Measurements from ENCODE around the gene EPM2AIP1.
"Not testable (repeated sequence)": the region's sequence is repeated elsewhere in the genome, so short reads cannot be mapped to it uniquely, and the experiment has no call there.

The EPM2AIP1 gene
- total RNA-seq = 133 reads per million, percentile 87 among the genes with 10 or more reads in this experiment

DNA sequence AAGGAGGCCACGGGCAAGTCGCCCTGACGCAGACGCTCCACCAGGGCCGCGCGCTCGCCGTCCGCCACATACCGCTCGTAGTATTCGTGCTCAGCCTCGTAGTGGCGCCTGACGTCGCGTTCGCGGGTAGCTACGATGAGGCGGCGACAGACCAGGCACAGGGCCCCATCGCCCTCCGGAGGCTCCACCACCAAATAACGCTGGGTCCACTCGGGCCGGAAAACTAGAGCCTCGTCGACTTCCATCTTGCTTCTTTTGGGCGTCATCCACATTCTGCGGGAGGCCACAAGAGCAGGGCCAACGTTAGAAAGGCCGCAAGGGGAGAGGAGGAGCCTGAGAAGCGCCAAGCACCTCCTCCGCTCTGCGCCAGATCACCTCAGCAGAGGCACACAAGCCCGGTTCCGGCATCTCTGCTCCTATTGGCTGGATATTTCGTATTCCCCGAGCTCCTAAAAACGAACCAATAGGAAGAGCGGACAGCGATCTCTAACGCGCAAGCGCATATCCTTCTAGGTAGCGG is at the start of gene EPM2AIP1:
TSS of gene EPM2AIP1 (minus strand) at position 326 of the 520 bp plus-strand sequence. CDS start at position 272, 54 bp downstream.
- DNase-seq = peak; percentile 98

DNA sequence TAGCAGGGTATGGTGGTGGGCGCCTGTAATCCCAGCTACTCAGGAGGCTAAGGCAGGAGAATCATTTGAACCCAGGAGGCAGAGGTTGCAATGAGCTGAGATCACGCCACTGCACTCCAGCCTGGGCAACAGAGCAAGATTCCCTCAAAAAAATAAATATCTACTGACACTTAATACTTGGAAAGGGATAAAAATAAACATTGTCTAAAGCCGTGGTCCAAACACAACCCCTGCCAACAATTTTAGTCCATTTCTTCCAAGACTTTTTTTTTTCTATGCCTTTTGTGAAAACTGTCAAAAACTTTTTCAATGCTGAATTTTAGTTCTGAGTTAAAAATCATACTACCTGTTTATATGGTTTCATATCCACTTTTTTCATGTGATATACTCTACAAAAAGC is 49.8 kb upstream of the EPM2AIP1 start:
- DNase-seq = not testable (repeated sequence)

DNA sequence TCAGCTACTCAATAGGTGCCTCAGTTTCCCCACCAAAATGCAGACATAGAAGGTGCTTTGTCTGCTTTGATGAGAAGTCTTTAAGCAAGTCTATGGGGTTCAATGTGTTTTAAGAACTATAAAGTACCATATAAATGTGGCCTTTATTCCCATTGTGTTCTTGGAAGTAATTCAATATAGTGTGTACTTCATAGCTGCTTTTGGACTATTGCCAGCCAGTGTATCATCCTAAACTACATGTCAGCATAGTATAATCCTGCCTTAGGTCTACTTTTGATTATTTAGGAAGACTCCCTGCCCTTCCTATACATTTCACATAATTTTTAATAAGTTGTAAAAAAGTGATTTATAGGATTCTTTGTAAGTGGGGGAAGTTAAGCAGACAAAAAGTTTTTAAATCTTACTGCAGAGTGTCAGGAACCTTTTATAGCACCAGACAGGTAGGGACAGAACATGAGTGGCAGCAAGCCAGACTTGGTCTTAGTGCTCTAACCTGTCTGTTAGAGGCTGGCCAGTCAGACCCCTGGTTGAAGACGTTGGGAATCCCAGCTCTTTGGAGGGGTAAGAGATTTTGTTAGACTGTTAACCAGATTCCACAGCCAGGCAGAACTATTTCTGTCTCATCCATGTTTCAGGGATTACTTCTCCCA is 48.7 kb upstream of the EPM2AIP1 start:
- no peak for DNase-seq

DNA sequence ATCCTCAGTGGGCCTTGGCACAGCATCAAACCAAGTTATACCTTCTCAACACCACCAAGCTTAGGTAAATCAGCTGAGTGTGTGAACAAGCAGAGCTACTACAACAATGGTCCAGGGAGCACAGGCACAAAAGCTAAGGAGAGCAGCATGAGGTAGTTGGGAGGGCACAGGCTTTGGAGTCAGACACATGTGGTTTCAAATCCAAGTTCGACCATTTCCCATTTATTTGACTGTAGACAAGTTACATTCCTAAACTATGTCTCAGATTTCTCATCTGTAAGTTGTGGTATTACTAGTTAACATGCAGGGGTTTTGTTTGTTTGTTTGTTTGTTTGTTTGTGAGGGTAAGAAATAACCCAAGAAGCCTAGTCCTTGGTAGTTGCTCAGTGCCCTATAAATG is 47.3 kb upstream of the EPM2AIP1 start:
- no peak for DNase-seq

DNA sequence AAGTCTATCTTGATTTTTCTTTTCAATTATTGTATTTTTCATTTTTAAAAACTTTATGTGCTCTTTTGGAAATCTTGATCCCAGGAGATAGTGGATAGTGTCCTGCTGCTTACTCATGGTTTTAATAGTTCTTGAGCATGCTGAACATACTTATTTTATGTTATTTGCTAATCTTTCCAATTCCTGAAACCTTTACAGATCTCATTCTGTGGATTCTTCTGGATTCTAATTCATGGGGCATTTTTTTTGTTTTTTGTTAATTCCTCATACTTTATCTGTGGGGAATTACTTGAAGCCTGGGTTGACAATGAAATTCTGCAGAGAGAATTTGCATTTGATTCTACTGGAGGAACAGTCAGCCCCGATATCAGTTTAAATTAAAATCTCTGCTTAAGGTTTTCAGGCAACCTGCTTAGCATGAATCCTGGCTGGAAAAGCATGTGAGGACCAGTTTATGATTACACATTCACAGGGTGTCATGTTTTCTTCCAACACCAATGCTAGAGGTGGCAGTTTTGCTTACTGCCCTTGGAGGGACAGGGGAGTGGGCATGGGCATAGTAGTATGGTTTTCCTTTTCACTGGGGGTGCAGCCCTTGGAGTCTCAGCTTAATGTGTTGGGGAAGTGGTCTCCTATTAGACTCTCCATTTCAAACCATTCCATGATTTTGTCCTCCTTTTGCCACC is 46.4 kb upstream of the EPM2AIP1 start:
- no peak for DNase-seq

DNA sequence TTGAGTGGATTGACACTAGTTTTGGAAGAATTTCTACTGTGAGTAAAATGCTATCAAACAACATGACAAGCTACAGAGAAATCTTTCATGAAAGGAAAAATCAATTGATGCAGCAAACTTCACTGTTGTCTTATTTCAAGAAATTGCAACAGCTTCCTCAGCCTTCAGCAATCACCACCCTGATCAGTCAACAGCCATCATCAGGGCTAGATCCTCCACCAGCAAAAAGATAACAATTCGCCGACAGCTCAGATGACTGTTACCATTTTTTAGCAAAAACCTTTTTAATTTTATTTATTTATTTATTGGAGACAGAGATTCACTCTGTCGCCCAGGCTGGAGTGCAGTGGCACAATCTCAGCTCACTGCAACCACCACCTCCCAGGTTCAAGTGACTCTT is 44.4 kb upstream of the EPM2AIP1 start:
- DNase-seq = no peak

DNA sequence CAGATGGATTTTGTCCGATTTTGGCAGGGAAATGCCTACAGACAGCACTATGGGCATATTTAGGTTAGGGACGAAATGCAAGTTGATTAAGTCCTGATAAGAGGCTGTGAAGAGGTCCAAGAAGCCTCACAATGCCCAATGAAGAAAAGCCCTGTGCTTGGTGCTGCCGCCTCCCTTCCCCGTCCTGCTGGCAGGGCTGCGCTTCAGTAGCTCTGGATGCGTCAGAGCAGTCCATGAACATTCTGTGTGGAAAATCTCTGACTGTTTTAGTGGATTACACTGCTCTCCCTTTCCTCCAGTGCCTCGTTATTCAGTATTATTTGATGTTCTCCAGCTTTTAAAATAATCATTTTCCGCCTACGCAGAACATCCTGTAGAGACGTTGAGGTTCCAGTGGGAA is 40.0 kb upstream of the EPM2AIP1 start:
- no peak for DNase-seq

DNA sequence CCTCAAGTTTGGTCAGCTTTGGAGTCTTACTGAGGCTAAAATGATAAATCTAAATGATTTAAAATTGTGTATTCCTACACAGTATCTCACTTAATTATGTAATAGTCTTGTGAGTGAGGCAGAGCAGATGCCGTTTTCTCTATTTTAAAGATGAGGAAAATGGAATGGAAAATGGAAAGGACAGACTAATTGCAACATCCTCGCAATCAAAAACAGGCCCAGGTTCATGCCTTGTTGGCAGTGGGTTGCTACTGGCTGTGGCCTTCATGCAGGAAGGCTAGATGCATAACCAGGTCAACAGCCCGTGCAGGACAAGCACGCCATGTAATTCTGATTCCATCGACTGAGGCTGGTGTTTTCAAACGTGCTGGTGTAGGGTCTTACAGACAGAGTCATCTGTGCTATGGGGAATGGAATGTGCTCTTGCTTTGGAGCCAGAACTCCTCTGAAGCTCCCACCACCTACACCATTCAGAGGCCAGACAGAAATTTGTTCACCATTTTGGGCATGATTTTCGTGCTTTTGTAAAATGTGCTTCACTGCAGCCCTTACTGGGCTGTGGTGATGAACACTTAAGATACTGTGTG is 38.3 kb upstream of the EPM2AIP1 start:
- no peak for DNase-seq

DNA sequence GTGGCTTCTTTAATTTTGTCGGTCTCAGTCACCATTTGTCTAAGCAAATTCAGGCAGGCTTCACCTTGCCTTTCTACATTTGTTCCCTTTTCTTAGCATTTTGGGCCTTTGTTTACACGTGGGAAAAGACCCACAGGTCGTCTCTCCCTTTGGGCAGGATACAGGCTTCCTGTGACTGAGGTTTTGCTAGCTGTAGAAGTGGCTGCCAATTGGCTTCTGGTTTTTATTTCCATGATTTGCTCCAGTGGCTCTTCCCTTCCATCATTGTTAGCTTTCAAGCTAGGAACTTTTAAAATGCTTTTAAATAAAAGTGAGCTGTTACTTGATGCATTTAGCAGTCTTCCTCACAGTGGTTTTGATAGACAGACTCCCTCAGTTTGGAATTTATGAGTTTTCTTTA is 37.7 kb upstream of the EPM2AIP1 start:
- no peak for DNase-seq

DNA sequence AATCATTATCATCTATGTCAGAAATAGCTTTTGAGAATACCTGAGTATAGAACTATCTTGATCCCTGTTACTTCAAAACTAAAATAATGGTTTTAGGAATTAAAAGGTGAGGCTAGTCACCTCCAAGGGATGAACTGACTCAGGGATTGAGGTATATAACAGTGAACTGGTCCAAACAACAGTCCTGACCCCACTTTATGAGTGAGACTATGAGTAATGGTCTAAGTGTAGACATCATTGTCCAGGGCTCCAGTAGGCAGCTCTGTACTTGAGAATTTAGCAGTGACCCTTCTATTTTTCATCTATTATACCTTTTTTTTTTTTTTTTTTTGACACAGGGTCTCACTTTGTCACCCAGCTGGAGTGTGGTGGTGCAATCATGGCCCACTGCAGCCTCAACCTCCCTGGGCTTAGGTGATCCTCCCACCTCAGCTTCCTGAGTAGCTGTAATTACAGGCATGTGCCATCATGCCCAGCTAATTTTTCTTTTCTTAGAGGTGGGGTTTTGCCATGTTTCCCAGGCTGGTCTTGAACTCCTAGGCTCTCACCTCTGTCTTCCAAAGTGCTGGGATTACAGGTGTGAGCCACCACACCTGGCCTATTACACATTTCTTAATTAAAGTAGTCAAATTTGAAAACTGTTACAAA is 36.7 kb upstream of the EPM2AIP1 start:
- DNase-seq = no peak

DNA sequence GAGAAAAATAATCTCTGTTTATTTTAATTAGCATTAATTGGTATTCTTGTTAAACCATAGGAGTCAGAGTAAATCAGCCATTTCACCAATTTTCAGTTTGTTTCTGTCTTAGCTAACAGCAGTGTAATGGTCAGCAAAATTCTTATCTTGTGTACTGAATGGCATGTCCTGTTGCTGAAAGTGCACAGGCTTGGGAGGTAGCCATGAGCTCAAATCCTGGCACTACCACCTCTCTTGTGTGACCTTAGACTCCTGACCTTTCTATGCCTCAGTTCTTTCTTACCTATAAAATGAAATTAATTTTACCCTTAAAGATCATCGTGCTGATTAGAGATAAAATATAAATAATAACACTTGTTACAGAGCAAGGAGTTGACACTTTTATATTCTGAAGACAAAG is 36.2 kb upstream of the EPM2AIP1 start:
- DNase-seq = no peak

DNA sequence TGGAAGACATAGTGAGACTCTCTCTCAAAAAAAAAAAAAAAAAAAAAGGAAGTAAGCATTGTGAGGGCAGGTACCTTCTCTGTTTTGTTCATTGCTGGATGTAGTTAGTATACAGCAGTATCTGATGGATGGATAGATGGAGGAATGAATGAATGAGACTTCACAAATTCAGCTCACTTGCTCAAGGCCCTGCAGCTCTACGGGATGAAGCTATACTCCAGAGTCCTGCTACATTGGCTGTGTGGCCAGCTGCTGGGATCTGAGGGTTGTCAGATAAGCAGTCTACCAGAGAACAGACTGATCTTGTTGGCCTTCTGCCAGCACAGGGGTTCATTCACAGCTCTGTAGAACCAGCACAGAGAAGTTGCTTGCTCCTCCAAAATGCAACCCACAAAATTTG is 35.4 kb upstream of the EPM2AIP1 start:
- DNase-seq = no peak

DNA sequence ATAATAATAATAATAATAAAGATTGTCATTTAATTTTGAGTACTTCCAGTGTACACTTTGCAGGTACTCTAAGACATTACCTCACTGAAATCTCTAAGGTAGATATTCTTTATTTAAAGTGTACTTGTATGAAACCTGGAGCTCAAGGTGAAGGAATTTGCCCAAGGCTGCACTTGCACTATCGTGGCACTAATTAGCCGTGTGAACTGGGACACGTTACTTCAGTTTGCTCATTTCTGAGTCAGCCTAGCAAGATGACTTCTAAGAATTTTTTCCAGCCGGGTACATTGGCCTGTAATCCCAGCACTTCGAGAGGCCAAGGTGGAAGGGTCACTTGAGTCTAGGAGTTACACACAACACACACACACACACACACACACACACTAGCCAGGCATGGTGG is 33.9 kb upstream of the EPM2AIP1 start:
- DNase-seq = no peak

DNA sequence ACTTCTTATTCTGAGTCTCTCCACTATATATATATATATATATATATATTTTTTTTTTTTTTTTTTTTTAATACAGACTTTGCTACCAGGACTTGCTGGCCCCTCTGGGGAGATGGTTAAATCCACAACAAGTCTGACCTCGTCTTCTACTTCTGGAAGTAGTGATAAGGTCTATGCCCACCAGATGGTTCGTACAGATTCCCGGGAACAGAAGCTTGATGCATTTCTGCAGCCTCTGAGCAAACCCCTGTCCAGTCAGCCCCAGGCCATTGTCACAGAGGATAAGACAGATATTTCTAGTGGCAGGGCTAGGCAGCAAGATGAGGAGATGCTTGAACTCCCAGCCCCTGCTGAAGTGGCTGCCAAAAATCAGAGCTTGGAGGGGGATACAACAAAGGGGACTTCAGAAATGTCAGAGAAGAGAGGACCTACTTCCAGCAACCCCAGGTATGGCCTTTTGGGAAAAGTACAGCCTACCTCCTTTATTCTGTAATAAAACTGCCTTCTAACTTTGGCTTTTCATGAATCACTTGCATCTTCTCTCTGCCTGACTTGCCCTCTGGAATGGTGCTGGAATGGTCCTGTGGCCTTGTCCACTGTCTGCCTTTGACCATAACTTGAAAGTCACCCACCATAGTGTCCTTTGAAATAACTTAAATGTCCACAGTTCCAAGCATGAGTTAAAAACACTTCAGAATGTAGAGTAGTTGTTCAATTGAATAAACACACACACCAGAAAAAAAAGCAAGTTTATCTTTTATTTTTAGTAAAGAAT is 32.8 kb upstream of the EPM2AIP1 start:
- DNase-seq = no peak

DNA sequence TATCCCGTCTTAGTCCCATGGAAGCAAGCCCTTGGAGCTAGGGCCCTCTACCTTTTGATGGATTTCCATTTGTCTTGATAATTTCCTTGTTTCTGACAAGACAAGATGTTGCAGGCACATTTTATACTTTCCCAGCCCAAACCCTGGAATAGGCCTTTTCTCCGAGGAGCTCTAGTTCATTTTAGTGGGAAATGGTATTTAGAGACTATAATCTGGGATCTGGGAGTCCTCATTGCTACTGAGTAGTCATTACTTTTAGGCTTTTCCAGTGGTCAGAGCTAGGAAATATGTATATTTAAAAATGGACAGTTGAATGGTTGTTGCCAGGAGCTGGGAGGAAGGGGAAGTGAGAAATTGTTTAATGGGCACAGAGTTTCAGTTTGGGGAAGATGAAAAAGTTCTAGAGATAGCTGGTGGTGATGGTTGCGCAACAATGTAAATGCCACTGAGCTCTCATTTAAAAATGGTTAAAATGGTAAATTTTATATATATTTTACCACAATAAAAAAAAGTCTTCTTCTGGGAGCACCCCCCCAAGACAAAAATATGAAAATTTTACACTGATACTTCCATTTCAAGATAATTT is 32.0 kb upstream of the EPM2AIP1 start:
- no peak for DNase-seq

DNA sequence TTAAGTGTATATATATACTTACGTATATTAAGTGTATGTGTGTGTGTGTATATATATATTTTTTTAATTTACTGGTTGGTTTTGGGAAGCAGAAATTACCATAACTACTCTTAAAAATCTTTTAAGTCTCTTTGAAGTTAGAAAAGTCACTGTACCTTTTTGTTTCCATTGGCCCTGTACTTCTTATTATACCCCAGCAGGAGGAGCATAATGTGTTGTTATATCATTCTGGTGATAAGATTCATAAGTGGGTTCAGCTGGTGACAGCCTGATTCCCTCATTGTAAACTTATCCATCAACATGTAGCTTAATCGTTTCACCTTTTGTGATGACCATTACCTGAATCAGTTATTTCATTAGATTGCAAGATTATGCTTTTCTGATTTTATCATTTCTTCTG is 31.2 kb upstream of the EPM2AIP1 start:
- DNase-seq = no peak

DNA sequence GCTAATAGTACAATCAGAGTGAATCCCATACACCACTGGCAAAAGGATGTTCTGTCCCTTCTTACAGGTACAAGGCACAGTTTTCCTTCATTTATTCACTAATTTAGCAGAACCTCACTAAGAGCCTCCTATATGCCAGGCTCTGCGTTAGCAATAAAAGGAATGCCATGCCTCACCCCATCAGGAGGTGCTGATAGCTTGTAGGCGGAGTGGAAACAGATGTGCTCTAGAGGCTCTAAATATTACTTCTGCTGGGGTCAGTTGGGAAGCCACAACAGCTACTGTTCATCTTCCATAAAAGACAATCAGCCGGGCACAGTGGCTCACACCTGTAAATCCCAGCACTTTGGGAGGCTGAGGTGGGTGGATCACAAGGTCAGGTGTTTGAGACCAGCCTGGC is 24.8 kb upstream of the EPM2AIP1 start:
- DNase-seq = no peak

DNA sequence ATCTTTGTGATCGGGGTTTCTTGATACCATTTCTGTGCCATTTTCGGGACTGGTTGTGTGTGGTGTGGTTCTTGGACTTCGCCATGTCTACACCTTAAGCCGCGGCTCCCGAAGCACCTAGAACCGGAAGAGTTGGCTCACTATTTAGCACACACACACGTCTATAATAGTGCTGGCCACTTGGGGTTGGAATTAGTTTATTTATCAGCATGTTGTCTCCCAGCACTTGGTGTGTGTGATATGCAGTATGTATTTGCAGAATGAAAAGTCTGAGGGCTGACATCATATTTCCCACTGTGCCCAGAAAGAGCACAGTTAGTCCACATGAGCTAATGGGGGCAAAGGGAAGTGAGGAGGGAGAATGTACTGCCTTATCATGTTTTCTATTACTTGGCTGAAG is 24.0 kb upstream of the EPM2AIP1 start:
- DNase-seq = no peak

DNA sequence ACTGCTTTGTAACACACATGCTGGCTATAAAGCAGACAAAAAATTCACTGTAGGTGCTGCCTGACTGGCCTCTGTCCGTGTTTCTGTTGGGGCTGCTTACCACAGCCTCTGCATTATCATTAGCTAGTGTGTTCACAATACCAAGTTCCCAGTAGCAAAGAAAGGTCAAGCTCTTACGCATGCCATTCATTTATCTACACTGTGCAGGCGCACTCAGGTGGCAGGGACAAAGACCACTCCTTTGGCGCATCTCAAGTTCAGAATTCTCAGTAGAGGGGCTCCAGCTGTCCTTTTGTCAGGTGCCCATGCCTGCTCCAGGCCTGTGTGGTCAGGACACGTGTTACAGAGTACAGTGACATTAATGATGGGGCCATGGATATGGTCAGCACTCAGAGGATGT is 22.7 kb upstream of the EPM2AIP1 start:
- DNase-seq = no peak

DNA sequence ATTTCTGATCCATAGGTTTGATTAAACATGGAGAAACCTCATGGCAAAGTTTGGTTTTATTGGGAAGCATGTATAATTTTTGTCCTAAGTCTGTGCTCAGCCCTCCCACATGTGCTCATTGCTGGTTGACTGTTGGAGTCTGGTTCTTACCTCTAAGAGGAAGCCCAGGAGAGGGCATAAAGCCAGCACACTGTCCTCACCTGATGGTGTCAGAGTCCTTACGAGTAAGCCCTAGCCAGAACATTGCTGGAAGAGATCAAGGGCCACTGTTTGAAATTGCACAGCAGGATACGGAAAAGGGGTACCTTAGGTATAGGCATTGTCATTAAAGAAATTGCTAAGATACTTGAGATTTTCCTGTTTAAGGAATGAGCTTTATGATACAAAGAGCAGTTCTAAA is 21.7 kb upstream of the EPM2AIP1 start:
- no peak for DNase-seq

DNA sequence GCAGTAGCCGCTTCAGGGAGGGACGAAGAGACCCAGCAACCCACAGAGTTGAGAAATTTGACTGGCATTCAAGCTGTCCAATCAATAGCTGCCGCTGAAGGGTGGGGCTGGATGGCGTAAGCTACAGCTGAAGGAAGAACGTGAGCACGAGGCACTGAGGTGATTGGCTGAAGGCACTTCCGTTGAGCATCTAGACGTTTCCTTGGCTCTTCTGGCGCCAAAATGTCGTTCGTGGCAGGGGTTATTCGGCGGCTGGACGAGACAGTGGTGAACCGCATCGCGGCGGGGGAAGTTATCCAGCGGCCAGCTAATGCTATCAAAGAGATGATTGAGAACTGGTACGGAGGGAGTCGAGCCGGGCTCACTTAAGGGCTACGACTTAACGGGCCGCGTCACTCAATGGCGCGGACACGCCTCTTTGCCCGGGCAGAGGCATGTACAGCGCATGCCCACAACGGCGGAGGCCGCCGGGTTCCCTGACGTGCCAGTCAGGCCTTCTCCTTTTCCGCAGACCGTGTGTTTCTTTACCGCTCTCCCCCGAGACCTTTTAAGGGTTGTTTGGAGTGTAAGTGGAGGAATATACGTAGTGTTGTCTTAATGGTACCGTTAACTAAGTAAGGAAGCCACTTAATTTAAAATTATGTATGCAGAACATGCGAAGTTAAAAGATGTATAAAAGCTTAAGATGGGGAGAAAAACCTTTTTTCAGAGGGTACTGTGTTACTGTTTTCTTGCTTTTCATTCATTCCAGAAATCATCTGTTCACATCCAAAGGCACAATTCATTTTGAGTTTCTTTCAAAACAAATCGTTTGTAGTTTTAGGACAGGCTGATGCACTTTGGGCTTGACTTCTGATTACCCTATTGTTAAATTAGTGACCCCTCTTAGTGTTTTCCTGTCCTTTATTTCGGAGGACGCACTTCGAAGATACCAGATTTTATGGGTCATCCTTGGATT is 674 bp upstream of the EPM2AIP1 start, which contains the start of gene MLH1:
TSS of gene MLH1 (plus strand) at position 193 of the 958 bp plus-strand sequence. CDS start at position 223, 30 bp downstream.
- peak; percentile 92 for DNase-seq

All from effector CD4-positive, alpha-beta T cell (primary cell).